NCI-H526 (cell line): Measurements from ENCODE around the gene ATF4.

Source experiments
- DNase-seq, 2 experiments: peaks; one replicate each; lab custom pipeline; 2025; lab: John Stamatoyannopoulos, UW

The ATF4 gene

DNA sequence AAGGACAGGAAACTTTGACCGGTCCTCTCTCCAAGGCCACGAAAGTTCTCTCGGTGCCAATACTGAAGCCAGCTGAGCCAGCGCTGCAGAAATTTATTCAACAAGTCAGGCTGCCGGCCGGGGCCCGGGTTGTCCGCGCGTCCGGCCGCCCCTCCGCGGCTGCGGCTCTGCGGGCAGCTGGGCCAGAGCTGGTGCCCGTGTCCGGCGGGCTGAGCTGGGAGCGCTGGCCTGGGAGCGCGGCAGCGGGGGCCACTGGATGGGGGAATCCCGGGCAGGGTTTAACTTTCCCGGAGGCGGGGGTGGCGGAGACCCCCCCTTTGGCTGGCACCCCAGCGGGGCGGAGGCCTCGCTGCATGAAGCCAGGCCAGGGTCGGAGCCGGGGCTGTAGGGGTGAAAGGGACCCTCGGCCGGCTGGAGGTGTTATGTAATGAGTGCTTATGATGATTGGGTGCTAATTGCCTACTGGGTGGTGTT lies 37.9 kb downstream of the ATF4 start:
- DNase-seq: no peak

DNA sequence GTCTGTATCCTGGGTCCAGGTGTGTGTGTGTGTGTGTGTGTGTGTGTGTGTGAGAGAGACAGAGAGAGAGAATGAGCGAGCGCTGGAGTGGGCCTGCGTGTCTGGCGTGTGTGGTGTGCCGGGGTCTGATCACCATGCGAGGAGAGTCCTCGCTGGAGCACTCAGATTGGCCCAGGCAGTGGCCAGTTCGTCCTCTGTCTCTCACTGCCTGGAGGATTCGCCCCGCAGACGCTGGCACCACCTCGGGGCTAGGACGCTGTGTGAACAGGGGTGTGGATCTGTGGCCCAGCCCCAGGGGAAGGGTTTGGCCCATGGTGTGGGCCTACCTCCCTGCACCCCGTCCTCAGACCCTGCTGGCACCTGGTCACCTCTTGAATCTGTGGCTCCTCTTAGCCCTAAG lies 38.6 kb downstream of the ATF4 start:
- DNase-seq: no peak

DNA sequence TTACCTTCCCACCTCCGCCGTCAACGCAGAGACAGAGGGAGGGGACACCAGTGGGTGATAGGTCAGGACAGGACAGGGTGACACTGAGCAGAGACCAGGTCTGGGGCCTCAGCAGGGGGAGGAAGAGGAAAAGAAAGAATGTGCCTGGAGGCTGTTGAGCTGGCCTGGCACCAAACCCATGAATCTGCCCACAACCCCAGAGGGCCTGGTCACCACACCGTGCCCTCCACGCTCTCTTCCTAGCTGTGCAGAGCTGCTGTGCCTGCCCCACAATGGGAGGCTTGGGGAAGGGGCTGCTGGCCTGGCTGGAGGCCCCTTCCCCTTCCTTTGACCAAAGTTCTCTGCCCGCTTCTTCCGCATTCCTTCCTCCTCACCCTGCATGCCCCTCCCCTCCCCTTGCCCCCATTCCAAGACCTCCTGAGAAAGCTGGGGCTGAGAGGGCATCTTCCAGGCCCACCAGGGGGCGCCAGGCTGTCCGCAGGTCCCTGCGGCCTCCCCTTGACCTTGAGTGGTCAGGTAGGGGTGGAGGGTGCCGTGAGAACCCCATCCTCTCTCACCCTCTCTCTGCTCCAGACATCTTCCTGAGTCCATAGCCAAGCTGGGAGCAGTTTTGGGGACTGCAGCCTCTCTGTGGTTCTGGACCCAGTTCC lies 39.2 kb downstream of the ATF4 start:
- peak in 1 of 2 experiments; percentile 15 for DNase-seq

DNA sequence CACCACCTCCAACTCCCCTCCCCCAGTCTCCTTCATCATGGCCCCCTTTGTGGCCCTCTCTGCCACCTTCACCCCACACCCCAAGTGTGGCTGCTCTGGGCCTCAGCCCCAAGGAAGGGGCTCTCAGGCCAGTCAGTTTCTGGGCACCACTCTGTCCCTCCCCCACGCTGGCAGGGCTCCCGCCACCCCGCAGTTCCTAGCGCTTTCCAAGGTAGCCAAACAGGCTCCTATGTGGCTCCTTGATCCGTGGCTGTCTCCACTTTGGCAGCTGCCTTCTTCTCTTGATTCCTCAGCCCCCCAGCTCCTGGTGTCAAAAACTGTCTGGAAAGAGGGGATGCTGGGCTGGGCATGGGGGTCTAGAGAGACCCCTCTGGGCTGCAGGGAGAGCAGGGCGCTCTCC lies 39.8 kb downstream of the ATF4 start:
- DNase-seq: no peak

DNA sequence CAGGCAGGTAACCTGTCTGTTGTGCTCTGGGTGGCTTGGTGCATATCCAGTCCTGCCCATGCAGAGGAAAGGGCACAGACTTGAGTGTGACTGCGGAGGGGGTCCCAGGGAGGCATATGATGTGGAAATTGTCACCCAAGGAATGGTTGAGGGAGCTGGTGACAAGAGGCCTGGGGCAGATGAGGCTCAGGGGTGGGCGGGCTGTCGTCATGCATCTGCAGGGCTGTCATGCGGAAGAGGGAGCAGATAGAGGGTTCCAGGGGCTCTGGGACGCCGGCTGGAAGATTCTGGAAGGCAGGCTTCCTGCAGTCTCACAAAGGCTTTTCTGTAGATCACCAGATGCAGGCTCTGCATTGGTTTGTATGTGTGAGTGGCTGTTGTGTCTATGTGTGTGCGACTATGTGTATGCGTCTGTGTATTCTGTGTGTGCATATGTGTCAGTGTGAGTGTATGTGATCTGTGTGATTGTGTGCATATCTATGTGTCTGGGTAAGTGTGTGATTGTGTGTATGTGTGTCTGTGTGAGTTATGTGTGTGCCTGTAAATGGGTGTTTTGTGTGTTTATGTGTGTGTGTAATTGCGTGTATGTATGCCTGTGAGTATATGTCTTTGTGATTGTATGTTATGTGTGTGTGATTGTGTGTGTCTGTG lies 42.6 kb downstream of the ATF4 start:
- no peak for DNase-seq

DNA sequence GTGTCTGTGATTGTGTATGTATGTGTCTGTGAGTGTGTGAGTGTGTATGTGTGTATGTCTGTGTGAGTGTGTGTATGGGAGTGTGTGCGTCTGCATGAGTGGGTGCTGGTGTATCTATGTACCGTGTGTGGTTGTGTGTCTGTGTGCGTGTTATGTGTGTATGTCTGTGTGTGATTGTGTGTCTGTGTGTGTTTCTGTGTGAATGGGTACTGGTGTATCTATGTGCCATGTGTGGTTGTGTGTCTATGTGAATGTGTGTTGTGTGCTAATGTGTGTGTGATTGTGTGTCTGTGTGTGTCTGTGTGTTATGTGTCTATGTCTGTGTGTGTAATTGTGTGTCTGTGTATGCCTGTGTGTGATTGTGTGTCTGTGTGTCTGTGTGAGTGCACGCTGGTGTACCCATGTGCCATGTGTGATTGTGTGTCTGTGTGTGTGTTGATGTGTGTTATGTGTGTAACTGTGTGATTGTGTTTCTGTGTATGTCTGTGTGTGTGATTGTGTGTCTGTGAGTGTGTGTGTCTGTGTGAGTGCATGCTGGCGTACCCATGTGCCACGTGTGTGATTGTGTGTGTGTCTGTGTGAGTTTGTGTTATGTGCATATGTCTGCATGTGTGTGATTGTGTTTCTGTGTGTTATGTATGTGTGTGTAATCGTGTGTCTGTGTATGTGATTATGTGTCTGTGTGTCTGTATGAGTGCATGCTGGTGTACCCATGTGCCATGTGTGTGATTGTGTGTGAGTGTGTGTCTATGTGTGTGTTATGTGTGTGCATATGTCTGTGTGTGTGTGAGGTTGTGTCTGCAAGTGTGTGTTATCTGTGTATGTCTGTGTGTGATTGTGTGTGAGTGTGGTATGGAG lies 43.4 kb downstream of the ATF4 start:
- DNase-seq: no peak

DNA sequence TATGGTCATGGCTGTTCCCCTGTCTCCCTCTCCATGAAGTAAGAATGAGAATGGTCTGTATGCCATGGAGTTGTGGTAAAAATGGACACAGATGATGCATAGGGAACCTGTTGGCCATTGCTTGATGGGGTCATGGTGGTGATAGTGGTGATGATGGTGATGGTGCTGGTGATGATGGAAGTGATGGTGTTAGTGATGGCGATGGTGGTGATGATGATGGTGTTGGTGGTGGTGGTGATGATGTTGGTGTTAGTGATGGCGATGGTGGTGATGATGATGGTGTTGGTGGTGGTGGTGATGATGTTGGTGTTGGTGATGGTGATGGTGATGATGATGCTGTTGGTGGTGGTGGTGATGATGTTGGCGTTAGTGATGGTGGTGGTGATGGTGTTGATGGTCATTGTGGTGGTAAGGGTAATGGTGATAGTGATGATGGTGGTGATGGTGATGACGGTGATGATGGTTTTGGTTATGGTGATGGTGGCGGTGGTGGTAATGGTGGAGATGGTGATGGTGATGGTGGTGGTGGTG lies 45.1 kb downstream of the ATF4 start:
- no peak for DNase-seq

DNA sequence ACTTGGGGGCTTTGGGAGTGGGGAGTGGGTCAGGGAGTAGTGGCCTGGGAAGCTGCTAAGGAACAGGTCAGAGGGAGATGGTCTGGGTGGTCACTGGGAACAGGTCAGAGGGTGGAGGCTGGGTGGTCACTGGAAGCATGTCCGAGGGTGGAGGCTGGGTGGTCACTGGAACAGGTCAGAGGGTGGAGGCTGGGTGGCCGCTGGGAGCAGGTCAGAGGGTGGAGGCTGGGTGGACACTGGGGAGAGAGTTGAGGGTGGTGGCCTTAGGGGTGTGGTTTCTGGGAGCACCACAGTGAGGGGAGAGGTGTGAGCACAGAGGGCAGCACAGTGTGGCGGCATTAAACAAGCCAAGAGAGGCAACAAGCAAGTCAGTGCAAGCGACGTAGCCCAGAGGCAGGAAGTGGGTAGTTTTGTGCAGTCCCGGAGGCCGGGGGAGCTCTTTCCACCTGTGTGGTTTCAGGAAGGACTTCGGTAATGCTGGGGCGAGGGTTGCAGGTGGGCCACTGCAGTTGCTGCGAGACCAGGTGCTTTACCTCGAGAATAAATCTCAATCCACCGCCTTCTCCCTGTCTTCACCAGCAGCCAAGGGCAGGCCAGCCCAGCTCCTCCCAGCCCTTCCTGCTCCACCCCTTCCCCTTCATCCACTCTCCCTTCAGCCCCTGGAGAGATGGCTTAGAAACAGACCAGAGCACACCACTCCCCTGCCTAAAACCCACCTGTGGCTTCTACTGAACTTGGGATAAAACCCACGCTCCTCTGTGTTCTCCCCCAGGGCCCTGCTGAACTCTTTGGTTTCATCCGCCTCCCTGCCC lies 47.0 kb downstream of the ATF4 start:
- DNase-seq: no peak

DNA sequence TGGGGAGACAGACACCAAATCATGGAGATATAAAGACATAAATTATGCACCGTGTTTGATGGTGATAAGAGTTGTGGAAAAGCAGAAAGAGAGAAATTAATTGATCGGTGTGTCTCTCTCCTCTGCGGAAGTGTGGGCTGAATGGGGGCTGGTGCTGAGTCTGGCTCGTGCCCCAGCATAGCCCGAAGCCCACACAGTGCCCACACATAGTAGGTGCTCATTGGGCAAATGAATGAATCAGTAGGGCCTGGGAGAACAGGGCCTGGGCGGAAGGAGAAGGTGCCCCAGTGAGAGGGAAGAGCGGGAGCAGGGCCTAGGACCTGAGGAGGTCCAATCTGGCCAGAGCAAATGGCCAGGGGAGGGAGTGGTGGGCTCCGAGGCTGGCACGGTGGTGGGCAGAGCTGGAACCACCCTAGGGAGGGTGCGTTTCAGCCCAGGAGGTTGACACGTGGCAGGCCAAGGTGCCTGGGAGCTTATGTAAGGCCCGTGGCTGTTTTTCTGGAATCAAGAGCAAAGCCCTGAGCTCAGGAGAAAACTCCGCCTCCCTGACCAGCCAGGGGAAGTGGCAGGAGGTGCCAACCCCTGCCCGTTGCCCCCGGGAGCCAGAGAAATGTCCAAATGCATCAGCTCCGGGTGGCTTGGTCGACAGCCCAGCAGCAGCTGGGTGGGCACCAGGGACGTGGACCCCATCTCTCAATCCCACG lies 48.1 kb downstream of the ATF4 start:
- no peak for DNase-seq

DNA sequence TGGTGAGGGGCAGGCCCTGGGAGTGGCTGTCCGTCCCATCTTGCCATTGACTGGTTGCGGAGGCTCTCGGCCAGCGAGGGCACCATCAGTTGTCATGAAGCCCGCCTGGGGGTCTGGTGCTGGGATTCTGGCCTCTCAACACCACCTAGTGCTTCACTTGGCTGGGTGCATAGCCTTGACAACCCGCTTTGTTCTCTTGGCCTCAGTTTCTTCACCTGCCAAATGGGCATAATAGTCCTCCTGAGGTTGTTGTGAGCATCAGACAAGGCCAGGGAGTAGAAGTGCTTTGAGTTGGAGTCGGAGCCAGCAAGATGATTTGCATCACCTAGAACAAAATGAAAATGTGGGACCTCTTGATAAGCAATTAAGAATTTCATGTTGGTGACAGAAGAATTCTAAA lies 48.7 kb downstream of the ATF4 start:
- no peak for DNase-seq

DNA sequence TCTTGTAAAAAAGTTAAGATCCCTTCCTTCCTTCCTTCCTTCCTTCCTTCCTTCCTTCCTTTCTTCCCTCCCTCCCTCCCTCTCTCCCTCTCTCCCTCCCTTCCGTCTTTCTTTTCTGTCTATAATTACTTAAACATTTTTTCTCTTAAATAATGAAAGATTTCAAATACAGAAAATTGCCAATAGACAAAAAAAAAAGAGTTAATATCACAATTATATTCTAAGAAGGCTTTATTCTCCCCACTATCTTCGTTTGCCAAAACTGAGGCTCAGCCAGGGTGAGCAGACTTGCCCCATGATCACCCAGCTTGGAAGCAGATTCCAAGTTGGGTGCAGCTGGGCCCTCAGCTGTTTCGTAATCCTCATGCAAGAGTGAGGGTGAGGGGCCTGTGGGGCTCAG lies 49.9 kb downstream of the ATF4 start:
- no peak for DNase-seq

DNA sequence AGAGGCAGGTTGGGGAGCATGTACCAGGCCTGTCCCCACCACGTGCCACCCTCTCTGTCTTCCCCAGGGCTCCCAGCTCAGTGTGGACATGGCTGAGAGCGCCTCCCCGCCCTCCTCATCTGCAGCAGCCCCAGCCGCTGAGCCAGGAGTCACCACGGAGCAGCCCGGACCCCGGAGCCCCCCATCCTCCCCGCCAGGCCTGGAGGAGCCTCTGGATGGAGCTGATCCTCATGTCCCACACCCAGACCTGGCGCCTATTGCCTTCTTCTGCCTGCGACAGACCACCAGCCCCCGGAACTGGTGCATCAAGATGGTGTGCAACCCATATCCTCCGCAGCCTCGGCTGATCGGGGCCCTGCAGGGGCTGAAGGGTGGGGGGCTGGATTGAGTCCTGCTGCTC lies 50.3 kb downstream of the ATF4 start, which contains the start of gene CACNA1I:
Gene CACNA1I, plus strand, starts transcription at position 89 of the 400 bp plus-strand sequence. Its CDS starts 0 bp downstream, at position 89.
- DNase-seq: no peak

DNA sequence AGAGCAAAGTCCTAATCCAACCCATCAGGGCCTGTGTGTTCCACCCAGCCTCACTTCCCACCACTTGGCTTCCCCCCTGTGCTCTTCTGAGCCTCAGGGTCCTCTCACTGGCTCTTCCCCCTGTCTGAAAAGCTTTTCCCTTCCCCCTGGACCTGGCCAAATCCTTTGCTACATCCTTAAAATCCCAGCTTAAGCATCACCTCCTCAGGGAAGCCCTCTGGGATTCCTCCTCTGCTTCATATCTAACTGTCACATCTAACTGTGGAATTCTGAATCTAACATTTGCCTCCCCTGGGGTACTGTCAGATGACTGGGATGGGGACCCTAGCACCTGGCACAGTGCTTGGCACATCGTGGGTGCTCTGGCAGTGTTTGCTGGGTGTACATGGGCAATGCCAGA lies 51.2 kb downstream of the ATF4 start:
- no peak for DNase-seq
